GM21515 (cell line): ENCODE results near the gene SACS.
"Not testable (repeated sequence)": the region's sequence is repeated elsewhere in the genome, so short reads cannot be mapped to it uniquely, and the experiment has no call there.

Experiments
- ATAC-seq: cut with Tn5 transposase; IDR thresholded peaks from one replicate; pipeline ENCODE4 v1.9.1; 2021; ENCODE audit not compliant: unreplicated experiment

The SACS gene

DNA sequence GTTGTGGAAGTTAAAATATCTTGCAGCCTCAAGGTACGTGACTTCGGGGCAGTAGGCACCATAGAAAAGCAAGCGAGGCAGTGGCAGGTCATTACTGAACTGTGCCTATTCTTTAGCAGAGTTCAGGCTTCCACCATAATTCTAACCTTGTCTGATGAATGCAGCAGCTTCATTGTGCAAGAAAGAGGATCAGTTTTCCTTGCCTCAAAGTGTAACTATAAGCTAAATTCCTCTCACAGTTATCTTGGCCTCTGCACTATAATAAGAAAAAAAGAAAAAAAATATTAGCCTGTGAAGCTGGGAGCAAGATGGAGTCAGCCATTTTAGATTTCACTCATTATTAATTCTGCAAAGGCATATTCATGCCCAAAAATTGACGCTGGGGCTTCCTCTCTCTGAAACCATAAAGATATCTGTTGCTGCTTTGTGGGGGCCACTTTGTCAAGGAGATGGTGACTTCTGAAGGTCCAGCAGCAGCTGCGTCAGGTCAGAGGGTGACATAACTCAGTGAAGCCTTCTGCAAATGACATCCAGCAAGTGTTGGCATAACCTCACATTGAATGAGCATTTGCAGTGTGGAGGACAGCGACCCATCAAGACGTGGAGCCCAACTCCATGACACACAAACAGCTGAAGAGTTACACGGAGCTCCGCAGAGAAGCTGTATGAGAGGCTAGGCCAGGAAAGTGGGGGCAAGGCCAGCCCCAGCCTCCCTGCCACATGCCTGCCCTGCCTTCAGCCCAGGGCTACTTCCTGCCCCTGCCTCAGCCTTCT lies 23.1 kb upstream of the SACS start:
- no peak for ATAC-seq

DNA sequence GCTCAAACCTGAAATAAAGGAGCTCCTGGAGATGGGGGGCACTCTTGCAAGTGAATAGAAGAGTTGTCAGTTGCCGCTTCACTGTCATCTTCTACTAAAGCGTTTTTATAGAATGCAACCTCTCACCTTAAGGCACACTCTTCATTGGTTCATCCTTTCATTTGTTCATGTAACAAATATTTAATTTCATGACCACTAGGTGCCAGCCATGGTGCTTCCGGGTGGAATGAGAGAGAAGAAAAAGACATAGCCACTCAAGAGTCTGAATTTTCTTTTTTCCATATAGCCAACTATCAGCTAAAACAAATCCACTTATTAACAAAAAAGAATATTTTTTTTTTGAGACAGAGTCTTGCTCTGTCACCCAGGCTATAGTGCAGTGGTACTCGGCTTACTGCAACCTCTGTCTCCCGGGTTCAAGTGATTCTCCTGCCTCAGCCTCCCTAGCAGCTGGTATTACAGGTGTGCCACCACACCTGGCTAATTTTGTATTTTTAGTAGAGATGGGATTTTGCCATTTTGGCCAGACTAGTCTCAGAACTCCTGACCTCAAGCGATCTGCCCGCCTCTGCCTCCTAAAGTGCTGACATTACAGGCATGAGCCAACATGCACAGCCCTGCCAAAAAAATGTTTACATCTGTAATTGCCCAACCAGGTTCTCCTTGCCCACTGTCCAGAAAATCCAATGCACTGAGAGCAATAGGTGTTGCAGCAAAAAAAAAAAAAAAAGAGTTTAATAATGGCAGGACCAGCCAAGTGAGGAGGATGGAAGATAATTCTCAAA lies 22.1 kb upstream of the SACS start:
- no peak for ATAC-seq

DNA sequence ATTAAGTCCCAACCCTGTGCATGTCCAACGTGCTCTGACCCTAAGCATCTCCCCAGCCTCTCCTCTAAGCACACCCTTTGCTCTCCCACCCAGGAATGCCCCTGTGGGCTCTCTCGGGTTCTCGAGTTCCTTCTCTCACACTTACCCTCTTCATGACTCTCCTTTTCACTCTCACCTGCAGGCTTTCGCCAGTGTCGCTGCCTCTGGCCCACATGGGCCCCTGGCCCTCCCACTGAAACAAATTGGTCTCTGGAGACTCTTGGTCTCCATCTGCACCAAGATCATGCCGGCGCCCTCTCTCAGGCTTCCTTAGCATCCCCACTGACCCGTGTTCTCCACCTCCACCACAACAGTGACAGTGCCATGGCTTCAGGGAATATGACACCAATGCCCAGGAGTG lies 19.6 kb upstream of the SACS start:
- ATAC-seq: no peak

DNA sequence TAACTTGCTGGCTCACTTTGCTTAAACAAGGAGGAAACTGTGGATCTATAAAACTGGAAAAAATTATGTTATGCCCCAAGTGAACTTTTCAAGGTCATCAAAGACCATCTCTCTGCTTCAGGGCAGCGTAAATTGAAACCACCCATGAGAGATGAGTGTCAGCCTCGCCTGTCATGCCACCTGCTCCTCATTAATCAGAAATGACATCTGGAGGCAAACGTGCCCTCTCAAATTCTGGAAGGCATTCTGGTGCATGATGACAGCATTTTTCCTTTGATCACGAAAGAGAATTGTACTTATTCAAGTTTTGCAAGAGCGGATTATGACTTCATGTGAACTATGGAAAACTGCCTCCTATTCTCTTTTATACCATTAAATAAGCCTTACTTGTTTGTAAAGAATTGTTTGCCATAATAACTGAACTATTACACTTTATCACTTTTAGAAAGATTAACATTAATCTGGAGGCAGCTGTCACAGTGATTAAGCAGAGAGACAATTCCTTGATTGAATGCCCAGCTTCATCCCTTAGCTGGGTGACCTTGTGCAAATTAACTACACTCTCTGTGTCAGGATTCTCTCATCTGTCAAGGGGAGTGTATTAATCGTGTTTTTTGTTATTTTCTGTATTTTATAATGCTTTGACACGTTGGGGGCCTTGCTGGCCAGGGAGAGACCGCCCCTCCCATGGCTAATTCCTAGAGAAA lies 17.0 kb upstream of the SACS start:
- ATAC-seq: no peak

DNA sequence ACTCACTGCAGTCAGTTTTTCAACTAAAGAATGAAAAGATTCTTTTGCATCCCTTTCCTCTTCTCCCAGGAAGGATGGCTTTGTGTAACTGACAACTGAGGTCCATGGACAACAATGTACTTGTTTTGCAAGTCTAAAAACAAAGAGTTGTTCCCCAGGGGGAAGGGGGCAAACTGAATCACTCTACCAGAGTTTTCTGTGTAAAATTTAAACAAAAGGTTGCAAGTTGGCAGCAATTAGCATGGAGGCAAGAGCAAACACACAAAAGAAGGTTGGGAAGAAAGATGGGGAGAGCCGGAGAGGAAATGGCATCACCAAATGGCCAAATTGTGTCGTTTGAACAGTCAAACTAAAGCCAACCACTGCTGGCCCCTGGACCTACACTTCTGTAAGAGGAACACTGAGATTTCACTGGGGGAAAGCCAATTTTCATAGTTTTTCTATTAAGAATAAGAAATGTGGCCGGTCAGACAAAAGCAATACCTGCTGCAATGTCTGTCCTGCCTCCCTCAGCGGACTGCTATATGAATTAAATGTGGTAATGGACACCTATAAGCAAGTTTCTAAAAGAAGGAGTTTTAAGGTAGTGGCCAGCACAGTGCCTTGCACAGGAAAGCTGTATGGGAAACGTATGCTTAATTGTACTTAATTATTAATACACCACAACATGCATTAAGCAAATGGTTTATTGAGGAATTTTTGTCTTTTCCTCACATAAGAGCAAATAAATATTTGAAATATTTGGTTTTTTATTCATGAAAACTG lies 16.1 kb upstream of the SACS start:
- ATAC-seq: no peak

DNA sequence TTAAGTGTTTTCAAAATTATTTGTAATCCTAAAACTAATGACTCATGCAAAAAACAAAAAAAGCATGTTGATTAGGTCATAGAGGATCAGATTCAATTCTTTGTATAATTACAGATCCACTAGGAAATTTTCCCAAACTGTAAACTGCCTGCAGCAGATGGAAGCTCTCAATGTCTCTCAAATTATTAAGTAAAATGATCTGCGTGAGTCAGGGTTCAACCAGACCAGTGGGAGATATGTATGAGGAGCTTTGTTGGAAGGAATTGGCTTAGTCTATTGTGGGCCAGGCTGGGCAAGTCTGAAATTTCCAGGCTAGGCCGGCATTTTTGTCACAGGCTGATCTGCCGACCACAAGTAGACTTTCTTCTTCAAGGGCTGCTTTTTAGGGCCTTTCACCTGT lies 14.4 kb upstream of the SACS start:
- no peak for ATAC-seq

DNA sequence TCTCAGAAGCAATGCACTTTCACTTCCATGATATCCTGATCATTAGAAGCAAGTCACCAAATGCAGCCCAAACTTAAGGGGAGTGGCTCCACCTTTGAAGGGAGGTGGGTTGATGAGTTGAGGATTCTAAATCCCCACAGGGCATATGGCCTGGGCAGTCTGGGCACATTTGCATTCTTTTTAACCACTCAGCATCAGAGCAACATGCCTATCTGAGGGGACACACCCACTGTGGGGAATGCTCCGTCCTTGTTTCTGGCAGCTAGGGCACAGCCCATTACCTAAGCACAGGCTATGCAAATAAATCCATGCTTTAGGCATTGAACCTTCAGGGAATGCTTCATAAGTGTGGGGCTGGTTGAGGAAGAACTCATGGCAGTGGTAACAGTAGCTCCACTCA lies 12.3 kb upstream of the SACS start:
- no peak for ATAC-seq

DNA sequence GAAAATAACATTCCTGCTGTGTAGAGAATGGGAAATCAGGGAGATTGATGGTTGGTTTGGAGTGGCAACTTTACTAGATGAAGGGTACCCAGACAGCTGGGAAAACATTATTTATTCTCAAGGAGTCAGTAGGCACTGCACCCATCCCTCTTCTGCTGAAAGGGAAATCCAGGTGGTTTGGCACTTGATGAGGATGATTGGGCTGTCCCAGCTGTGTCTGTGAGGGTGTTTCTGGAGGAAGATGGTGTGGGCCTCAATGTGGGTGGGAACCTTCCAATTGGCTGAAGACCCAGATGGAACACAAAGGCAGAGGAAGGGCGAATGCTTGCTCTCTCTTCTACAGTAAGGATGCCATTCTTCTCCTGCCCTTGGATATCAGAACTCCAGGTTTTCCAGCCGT lies 10.4 kb upstream of the SACS start:
- ATAC-seq: no peak

DNA sequence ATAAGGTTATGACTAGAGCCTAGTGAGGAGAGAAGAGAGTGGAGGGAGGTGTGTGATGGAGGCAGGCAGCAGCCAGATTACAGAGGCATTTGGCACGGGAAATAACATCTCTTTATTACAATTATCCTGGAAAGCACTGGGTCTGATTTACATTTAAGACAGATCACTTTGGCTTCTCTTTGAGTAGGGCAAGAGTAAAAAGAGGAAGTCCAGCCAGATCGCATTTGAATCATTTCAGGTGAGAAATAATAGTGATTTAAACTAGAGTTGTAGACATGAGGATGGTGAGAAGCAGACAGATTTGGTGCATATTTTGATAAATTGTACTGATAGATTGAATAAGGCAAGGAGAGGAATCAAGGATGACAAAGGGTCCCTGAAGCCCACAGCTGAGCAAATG lies 9.6 kb upstream of the SACS start:
- no peak for ATAC-seq

DNA sequence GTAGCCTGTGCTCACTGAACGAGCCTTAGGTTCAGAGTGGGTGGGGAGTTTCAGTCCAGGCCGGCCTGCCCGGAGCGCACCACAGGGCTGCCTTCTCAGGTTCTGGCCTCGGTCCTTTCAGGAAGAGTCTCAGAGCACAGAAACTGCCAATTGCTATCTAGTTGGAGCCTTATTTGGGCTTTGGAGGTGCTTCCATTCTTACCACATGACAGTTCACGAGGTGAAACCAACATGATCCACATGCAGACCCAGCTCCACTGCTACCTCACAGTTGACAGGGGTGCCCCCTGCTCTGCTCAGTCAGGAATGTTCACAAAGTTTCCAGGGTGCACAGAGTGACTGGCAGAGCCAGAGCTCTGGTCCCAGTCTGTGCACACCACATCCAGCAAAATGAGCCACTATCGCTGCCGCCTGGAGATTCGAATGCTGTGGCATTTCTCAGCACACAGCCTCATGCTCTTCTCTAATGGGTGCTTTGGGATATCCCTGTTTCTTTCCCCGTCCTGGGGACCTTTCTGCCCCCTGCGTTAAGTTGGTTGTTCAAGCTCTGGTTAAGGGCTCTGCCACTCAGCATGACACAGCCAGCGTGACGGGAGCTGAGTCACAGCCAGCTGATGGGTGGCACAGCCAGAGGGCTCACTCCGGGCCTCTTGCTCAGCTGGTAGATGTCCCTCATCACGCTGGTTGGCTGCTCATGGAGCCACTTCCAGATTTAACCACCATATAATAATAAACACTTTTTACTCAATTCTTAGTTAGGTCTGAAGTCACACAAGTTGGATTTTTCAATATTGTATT lies 7.5 kb upstream of the SACS start:
- ATAC-seq: no peak

DNA sequence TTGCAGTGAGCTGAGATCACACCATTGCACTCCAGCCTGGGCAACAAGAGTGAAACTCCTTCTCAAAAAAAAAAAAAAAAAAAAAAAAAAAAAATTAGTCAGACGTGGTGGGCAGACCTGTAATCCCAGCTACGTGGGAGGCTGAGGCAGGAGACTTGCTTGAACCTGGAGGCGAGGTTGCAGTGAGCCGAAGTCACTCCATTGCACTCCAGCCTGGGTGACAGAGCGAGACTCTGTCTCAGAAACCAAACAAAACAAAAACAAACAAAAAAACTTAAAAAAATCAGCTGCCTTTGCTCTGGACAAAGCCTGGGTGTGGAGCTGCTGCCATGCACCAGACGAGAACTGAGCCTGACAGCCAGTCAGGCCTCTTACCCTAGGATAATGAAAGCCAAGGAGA lies 6.8 kb upstream of the SACS start:
- not testable (repeated sequence) for ATAC-seq

DNA sequence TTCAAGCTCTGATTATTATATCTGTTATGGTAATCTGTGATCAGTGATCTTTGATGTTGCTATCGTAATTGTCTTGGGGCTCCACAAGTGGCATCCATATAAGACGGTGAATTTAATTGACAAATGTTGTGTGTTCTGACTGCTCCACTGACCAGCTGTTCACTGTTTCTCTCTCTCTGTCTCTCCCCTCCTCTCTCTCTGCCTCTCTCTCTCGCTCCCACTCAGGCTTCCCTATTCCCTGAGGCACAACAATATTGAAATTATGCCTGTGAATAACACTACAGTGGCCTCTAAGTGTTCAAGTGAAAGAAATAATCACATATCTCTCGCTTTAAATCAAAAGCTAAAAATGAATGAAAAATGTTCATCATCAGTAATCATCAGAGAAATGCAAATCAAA lies 4.4 kb upstream of the SACS start:
- ATAC-seq: no peak

DNA sequence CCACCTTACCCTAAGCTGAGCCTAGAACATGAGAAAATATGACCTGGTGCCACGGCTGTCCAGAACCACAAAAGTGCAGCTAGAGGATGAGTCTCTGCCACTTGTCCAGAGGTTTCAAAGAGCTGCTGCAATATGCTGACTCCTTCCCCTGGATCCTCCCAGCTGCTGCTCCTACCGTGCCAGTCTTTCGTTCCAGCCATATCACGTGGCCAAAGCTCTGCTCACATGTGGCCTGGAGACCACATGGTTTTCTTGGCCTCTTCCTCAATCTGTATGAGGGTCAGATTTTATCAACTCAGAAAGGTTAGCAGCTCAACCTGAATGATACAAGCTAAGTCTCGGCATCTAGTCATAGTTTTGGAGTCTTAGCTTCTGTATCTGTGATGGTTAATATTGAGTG lies 3.2 kb upstream of the SACS start:
- no peak for ATAC-seq

DNA sequence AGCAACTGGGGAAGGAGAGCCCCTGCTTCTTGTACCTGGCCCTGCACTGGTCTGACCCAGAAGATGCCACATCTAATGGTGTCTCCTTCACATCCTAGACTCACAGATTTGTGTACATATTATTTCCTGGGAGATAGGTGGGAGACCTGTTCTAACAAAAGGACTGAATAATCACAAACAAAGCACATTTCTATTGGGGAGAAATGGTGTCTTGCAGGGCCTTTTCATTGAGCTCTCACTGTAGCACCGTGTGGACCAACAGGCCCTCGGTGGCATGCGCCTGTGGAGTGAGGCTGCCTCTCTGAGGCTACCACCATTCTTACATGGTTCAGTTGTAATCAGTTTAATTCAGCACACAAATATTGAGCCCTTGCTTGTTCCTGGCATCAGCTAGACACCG lies 989 bp upstream of the SACS start:
- no peak for ATAC-seq

DNA sequence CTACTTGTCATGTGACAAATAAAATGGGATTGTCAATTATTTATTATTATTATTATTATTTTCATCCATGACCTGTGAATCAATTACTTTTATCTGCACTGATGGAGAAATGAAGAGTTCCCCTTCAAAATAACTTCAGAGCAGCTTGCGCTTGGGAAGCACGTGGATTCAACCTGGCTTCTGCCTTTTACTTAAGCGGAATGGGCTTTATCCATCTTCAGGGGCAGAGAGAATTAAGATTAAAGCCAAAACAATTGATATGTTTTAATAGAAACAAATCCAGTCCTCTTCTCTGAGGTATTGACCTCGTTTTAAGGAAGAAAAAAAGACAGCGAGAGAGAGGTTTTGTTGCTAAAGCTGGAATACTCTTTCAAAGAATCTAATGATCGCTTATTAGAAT lies 876 bp downstream of the SACS start:
- ATAC-seq: no peak

DNA sequence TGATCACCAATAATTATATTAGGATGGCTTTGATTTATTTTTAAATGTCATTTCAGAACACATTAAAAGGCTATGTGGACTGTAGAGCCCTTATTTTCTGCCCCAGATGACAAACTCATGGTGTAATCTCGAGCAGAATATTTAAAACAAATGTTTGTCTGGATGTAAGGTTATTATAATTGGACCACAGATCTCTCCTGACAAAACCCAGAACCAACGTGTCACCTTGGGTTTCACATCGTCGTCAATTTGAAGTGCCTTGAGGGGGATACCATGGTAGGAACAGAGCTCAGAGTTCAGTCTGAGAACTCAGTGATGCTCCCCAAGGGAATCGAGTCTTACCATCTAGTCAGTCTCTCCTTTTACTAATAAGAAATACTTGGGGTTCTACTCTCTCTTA lies 2.8 kb downstream of the SACS start:
- no peak for ATAC-seq

DNA sequence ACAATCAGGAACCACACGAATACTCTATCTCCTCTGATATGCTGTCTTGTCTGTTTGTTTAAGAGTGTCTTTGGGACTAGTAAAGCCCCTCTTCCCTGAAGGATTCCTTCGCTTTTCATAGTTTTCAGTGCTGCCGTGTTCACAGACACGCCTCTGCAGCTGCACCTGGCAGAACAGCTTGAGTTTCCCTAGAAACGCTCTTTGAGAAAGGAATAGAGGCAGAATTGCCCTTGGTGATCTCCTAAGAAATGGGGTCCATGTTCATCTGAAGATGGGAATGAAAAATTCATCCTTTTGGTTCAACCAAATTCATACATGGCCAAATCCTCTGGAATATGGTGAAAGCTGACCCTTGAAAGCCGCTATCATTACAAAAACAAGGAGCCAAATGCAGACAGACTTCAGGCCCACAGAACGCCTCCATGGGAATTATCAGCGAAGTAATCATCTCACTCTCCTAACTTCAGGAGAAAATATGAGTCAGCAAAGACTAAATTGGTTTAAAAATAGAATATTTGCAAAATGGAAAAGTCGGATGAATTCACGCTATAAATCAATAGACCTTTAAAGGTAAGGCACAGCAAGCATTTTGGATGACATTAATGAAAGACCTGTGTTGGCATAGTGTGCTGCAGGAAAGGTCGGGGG lies 5.5 kb downstream of the SACS start:
- ATAC-seq: no peak

DNA sequence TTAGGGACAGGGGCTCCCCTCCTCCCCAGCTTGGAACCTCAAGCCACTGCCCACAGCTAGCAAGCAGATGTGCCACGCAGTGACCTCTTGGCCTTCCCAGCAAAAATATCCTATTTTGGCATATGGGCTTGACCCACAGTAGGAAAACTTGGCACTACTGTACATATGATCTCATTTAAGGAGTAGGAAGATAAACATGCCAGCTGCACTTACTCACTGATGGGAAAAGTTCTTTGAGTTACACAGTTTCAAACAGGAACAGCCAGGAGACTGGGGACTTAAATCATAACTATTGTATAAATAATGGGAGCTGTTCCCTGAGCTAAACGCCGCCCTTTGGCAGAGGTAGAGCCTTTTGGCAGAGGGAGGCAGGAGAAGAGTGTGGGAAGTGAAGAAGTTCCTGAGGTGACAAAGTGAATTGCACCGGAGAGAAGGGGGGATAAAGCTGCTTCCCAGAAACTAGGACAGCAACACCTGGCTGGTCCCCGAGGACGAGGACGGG lies 6.1 kb downstream of the SACS start:
- no peak for ATAC-seq

DNA sequence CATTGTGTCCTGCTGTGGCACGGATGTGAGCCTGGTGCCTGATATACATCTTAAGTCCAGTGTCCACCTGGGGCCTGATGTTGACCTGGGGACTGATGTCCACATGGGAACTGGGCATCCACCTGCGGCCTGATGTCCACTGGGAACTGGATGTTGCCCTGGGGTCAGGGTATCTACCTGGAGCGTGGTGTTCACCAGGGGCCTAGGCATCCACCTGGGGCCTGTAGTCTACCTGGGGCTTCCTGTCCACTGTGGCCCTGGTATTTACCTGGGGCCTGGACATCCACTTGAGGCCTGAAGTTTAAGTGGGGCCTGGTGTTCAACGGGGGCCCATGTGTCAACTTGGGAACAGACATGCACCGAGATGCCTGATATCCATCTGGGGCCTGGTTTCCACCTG lies 11.9 kb downstream of the SACS start:
- no peak for ATAC-seq
